Common myeloid progenitor, CD34-positive (primary cell): Measurements from ENCODE around the gene BCL2L14. TPM values are rescaled to one million over a fixed set of nuclear protein-coding genes. Genes with fewer than 3 reads are reported as not detected.

Experiments used
- CTCF ChIA-PET: fragments of 350-600 bp; sonication (Branson Sonifier 250); formaldehyde crosslinking; loops from one replicate; lab custom pipeline; 2021; ENCODE audit warnings: antibody characterized with exemption; lab: Charles Lee
- POLR2A ChIA-PET: fragments of 350-600 bp; sonication (Branson Sonifier 250); formaldehyde crosslinking; loops from one replicate; lab custom pipeline; 2021; ENCODE audit warnings: antibody characterized with exemption; lab: Charles Lee
- DNase-seq, 3 donors: peaks; one replicate each; pipeline versions ENCODE4 v3.0.0 to v3.0.0-alpha.2; 2013
- H3K27ac ChIP-seq, 2 experiments: 1 replicate in 1 of 2; 2 replicates in 1 of 2; pipeline ENCODE4 v1.7.0; 2013; ENCODE audit warnings: inconsistent platforms in 2 of 2, low read length in 2 of 2, mild to moderate bottlenecking in 2 of 2, low read depth in 1 of 2, moderate library complexity in 1 of 2; ENCODE audit not compliant: severe bottlenecking in 2 of 2, insufficient read depth in 1 of 2, poor library complexity in 1 of 2
- H3K27me3 ChIP-seq, 5 experiments: replicated peaks in 2 of 5; 1 replicate in 3 of 5; 2 replicates in 2 of 5; pipeline versions ENCODE4 v1.6.1 to v1.7.0; 2013; ENCODE audit warnings: low read length in 4 of 5, mild to moderate bottlenecking in 2 of 5, moderate library complexity in 2 of 5, inconsistent platforms in 1 of 5; ENCODE audit not compliant: insufficient read depth in 5 of 5, control insufficient read depth in 4 of 5
- H3K36me3 ChIP-seq, 4 experiments: 1 replicate in 2 of 4; 2 replicates in 2 of 4; pipeline versions ENCODE4 v1.6.1 to v1.7.0; 2013; ENCODE audit warnings: low read length in 3 of 4, control low read depth in 1 of 4, mild to moderate bottlenecking in 1 of 4; ENCODE audit not compliant: control insufficient read depth in 4 of 4, insufficient read depth in 4 of 4
- H3K4me1 ChIP-seq, 4 experiments: 1 replicate in 3 of 4; 2 replicates in 1 of 4; pipeline versions ENCODE4 v1.6.1 to v1.7.1; 2013; ENCODE audit warnings: low read length in 3 of 4, mild to moderate bottlenecking in 3 of 4, control low read depth in 1 of 4, inconsistent platforms in 1 of 4, moderate library complexity in 1 of 4; ENCODE audit not compliant: control insufficient read depth in 4 of 4, insufficient read depth in 4 of 4; ENCODE audit errors: control extremely low read depth in 1 of 4
- H3K4me3 ChIP-seq, 7 experiments: 1 replicate in 4 of 7; 2 replicates in 3 of 7; pipeline versions ENCODE4 v1.5.1 to v1.7.0; 2013; ENCODE audit warnings: mild to moderate bottlenecking in 7 of 7, low read length in 6 of 7, moderate library complexity in 6 of 7, inconsistent platforms in 2 of 7, low read depth in 2 of 7, control low read depth in 1 of 7; ENCODE audit not compliant: insufficient read depth in 4 of 7, control insufficient read depth in 1 of 7; ENCODE audit errors: extremely low read depth in 1 of 7
- H3K9me3 ChIP-seq, 5 experiments: 1 replicate in 4 of 5; 2 replicates in 1 of 5; pipeline versions ENCODE4 v1.6.1 to v1.7.1; 2013; ENCODE audit warnings: low read length in 4 of 5, mild to moderate bottlenecking in 2 of 5, inconsistent platforms in 1 of 5, low read depth in 1 of 5, moderate library complexity in 1 of 5; ENCODE audit not compliant: control insufficient read depth in 4 of 5, insufficient read depth in 2 of 5; ENCODE audit errors: control extremely low read depth in 1 of 5
- WGBS: methylation state at CpG from one replicate; pipeline ENCODE4 v1.1.5; 2013; ENCODE audit not compliant: insufficient coverage; 5-methylcytosine and 5-hydroxymethylcytosine counted together
- polyA plus RNA-seq: library from polyadenylated mRNA; unstranded; fragments of 120-200 nt; gene quantifications from one replicate; pipeline ENCODE4 v1.2.1, GENCODE V29; 2013

The BCL2L14 gene, protein sequence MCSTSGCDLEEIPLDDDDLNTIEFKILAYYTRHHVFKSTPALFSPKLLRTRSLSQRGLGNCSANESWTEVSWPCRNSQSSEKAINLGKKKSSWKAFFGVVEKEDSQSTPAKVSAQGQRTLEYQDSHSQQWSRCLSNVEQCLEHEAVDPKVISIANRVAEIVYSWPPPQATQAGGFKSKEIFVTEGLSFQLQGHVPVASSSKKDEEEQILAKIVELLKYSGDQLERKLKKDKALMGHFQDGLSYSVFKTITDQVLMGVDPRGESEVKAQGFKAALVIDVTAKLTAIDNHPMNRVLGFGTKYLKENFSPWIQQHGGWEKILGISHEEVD
- polyA plus RNA-seq = 0.04 TPM

DNA sequence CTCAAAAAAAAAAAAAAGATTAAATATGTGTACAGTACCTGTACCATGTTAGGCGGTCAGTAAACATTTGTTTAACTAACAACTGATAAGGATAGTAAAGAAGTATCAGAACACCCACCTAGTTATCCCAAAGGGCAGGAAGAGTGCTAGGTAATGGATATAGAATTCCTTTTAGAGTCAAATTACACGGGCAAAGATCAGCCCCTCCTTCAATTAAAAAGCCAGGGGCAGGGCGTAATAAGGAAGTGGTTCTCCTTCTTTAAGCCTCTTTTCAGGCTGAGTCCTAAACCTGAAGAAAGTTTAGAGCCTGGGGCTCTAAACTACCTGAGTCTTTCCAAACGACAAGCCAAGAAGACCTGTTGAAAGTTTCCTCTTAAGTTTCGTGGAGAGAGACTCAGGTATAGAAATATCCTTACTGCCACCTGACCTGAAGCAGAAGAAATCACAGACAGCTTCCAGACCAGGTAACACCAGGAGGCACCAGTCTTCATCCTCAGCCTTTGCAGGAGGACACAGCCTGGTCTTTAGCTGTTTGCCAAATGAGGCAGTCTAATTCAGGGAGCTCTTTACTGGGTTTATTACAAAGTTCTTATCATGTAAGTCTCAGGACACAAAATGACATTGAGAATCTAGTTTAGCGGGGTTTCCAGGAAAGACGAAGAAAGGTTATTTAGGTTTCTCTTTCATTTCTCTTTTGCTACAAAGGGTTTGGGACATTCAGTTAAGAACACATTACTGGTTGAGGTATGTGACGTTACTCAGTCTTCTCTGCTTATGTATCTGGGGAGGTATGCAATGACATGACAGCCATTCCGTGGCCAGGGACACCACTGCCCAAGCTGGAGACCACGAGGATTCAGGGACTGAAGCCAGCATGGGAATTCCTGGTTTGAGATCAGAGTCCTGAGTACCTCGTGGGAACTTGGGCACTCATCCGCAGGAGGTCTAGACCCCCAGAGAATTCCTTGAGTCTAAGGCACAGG lies at the start of gene BCL2L14:
TSS of gene BCL2L14 (plus strand) at position 266 of the 983 bp plus-strand sequence. CDS start 8,367 bp downstream, outside the sequence.
- 85% methylated on average over 9 of the region's 12 CpGs for WGBS
- CTCF ChIA-PET = interaction anchor here (1.3 kb wide), 1 partner anchor 9 kb away, joined by 8 read pairs; no protein-coding TSS in a partner anchor
- POLR2A ChIA-PET = no interaction called here
- Histone ChIP-seq H3K4me1 (peaks cover 0 to 15% (median 5%) of the 10 kb centered on the region in 4 experiments), H3K4me3 (peak within 1 kb of the TSS in 2 of 7 experiments; percentile 19 to 49), H3K36me3 (no peaks in the 10 kb centered on the region), H3K27ac (no peak within 1 kb of the TSS), H3K9me3 (no peaks in the 10 kb centered on the region), H3K27me3 (no peaks in the 10 kb centered on the region)
- DNase-seq = peak in 2 of 3 donors; percentile 25 to 32

DNA sequence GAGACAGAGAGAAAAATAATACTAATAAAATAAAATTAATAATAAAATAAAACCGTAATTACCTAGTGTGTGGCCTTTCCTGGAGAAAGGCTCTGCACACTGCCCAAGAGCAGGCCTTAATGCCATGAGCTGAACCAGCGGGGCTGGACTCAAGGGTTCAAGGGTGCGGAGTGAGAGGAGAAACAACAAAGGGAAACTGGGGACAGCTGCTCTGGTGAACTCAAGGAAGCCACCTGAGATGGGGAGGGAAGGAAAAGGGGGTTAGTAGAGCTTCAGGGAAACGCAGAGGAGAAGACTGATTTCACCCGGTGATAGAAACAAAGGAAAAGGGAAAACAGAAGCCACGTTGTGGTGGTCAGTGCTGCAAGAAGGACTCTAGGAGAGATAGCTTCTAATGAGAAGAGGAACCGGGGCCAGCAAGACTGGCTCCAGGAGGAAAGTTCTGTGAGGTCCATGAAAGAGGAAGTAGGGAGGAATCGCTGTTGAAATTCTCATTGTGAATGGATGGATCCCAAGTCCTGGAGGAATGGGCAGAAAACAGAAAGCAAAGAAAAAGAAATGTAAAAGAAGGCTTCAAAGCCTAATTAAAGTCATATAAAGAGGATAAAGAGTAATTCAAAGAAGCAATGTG lies 48.3 kb upstream of the BCL2L14 start:
- H3K9me3 ChIP-seq = no peaks in the 10 kb centered on the region
- ChIA-PET CTCF (interaction anchor here (1.0 to 1.1 kb wide), 2 partner anchors 9 to 105 kb away, joined by 3 to 5 read pairs; no protein-coding TSS in a partner anchor), POLR2A (interaction anchor here (0.6 kb wide), 1 partner anchor 137 kb away, joined by 4 read pairs; no protein-coding TSS in a partner anchor)
- no peak for DNase-seq
- H3K27ac ChIP-seq = no peak overlapping the region
- no peak overlapping the region for H3K4me3 ChIP-seq
- H3K4me1 ChIP-seq = peaks cover 0 to 30% (median 13%) of the 10 kb centered on the region in 4 experiments
- H3K36me3 ChIP-seq = no peaks in the 10 kb centered on the region
- H3K27me3 ChIP-seq = no peaks in the 10 kb centered on the region
- WGBS = 78% methylated on average over 7 of the region's 8 CpGs

DNA sequence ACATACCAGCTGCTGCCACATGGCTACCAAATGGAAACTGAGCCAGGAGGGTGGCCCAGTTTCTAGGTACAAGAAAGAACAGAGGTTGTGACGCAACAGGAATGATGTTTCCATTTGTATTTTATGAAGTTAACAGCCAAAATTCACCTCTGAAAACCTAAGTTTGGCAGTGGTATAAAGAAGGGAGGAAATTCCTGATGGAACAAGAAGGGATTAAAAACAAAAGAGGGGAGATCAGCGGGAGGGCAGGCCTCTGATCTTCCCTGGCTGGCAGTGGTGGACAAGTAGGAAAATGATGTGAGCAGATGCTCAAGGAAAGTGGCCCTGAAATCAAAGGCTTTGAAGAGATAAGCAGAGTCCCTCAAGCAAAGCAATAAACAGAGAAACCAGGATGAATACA lies 47.3 kb upstream of the BCL2L14 start:
- H3K36me3 ChIP-seq = no peaks in the 10 kb centered on the region
- no peaks in the 10 kb centered on the region for H3K27me3 ChIP-seq
- no peaks in the 10 kb centered on the region for H3K9me3 ChIP-seq
- CTCF ChIA-PET = interaction anchor here (1.0 kb wide), 1 partner anchor 106 kb away, joined by 5 read pairs; no protein-coding TSS in a partner anchor
- H3K27ac ChIP-seq = no peak overlapping the region
- H3K4me1 ChIP-seq = peaks cover 0 to 20% (median 9%) of the 10 kb centered on the region in 4 experiments
- POLR2A ChIA-PET = no interaction called here
- no peak overlapping the region for H3K4me3 ChIP-seq
- no peak for DNase-seq
- no CpG with 5 or more reads among the region's 2 CpGs for WGBS

DNA sequence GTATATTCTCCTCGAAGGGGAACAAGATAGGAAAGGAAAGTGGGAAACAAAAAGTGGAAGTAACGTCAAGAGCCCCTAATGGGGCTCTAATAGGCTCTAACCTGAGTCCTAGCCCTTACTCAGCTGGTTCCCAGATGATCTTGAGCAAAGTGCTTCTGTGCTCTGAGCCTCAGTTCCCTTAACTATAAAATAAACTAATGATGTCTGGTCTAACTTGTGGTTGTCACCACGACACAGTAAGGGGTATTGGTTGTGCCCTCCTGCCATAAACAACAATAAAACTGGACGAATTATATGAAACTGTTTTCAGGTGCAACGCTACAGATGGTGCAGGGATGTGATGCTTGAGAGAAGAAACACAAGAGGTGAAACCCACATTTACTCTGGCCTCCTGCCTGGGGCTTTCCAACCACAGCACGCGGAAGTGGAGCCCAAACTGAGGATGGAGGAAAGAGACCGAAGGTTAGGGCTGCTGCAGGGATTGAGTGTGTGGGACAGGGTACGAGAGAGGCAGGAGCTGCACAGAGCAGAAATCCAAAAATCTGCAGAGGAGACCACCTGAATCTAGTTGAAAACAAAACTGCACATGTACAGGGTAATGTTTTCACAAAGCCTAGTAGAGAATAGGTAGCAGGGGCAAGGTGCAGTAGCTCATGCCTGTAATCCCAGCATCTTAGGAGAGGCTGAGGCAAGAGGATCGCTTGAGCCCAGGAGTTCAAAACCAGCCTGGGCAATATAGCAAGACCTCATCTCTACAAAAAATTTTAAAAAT lies 45.6 kb upstream of the BCL2L14 start:
- no peaks in the 10 kb centered on the region for H3K27me3 ChIP-seq
- no peak overlapping the region for H3K27ac ChIP-seq
- ChIA-PET POLR2A (no interaction called here), CTCF (interaction anchor here (1.6 kb wide), 1 partner anchor 16 kb away, joined by 4 read pairs; no protein-coding TSS in a partner anchor)
- H3K9me3 ChIP-seq = no peaks in the 10 kb centered on the region
- peak in 2 of 3 donors; percentile 75 to 78 for DNase-seq
- 25% methylated on average over 6 of the region's 10 CpGs for WGBS
- peaks cover 0 to 20% (median 9%) of the 10 kb centered on the region in 4 experiments for H3K4me1 ChIP-seq
- no peaks in the 10 kb centered on the region for H3K36me3 ChIP-seq
- H3K4me3 ChIP-seq = peak overlapping the region in 2 of 7 experiments; percentile 3 to 29

DNA sequence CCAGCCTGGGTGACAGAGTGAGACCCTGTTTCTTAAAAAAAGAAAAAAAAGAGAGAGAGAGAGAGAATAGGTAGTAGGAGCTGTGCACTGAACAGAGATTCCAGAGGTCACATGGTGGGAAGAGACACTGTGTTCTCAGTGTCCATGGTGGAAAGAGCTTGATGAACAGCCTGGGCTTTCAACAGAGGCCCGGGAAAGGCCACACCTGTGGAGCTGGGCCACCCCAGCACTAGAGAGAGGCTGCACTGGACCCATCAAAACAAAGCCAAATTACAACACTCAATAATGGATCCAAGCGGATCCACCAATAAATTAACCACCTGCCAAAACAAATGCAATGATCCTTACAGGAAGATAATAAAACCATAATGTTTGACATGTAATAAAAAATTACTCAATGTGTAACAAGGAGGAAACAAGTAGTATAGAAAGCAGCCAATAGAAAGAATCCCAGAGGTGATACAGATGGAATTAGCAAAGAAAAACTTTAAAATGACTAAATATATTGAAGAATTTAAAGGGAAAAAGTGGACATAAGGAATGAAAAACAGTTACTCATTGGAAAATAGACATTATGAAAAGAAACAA lies 44.8 kb upstream of the BCL2L14 start:
- no peak for DNase-seq
- Histone ChIP-seq H3K27me3 (no peaks in the 10 kb centered on the region), H3K27ac (no peak overlapping the region), H3K9me3 (no peaks in the 10 kb centered on the region), H3K36me3 (no peaks in the 10 kb centered on the region), H3K4me3 (no peak overlapping the region), H3K4me1 (peaks cover 0 to 20% (median 10%) of the 10 kb centered on the region in 4 experiments)
- 100% methylated on average over 1 of the region's 2 CpGs for WGBS
- POLR2A ChIA-PET = no interaction called here
- CTCF ChIA-PET = interaction anchor here (1.6 kb wide), 1 partner anchor 17 kb away, joined by 4 read pairs; no protein-coding TSS in a partner anchor
